Inferior parietal cortex (tissue), 1 donor: ENCODE measurements around the gene TUBGCP6.

Experiments
- DNase-seq: peaks from one replicate; pipeline ENCODE4 v3.0.0-alpha.2; 2016; ENCODE audit errors: extremely low spot score

Gene TUBGCP6

GRCh38 chr22:50244420-50245213 lies at the start of gene TUBGCP6:
TSS of gene TUBGCP6 (minus strand) at chr22:50245023. CDS start at chr22:50244459, 564 bp downstream.
- peak; percentile 96 for DNase-seq

- no peak for DNase-seq
Observed at GRCh38 chr22:50294319-50294656, 49.5 kb upstream of the TUBGCP6 start.

DNA sequence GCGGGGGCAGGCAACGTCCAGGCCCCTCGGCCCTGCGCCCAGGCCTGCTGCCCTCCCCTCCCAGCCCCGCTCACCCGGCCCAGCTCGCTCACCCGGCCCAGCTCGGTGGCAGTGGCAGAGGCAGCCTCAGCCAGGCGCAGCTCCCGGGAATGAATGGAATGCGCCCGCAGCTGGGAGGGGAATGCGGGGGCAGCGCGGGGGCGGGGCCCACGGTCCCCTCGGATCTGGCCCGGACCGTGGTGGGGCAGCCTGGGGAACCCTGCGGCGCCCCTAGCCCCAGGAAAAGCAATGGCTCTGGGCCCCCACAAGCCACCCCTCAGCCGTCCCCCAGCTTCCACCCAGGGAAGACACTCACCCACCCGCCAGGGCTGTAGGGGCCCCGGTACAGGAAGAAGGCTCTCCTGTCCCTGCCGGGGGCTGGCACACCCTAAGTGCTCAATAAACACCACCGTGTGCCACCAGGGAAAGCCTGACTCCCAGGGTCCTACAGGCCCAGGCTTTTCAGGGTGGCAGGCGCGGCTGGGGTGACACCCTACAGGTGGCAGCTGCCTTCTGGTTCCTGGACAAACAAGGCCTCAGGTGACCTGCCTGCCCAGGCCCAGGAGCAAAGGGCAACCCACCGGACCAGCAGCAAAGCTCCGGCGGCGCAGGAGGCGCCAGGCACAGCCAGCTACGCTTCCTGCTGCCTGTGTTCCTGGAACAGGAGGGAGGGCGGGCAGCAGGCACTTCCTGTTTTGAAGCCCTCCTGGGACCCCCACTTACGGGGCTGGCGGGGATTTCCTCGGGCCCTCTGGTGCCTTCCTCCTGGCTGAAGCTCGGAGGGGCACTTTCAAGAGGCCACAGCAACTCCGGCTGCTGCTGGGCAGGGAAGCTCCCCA lies 48.9 kb upstream of the TUBGCP6 start:
- DNase-seq = no peak

DNA sequence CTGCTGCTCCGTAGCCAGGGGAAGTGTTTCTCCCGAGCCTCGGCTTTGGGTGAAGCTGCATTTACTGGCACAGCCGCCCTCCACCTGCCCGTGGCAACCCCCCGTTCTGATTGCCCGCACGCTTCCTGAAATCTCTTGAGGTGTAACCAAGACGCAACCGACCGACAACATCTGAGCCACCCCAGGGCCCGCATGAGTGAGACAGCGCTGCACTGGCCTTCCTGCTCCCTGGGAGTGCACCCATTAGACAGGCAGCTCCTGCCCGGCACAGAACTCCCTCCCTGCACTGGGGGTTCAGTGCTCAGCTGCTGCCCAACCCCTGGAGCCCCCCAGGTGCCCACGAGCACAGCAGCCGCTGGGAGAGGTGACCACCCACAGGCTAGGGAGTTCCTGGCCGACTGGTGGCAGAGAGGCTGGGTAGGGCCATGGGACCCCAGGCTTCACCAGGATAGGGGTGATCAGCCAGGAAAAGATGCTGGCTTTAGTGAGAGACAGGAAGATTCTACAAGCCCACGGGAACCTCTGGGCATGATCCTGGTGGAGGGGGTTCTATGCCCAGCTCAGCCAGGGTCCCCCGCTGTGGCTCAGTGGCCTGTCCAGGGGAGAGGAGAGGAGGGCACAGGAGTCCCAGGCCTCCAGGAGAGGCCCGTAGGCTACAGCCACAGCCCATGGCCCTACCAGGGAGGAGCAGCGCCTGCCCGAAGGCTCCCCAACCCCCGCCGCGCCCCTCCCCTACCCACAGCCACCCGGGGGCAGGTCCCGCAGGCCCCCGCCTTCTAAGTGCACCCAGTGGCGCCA lies 48.0 kb upstream of the TUBGCP6 start:
- no peak for DNase-seq

DNA sequence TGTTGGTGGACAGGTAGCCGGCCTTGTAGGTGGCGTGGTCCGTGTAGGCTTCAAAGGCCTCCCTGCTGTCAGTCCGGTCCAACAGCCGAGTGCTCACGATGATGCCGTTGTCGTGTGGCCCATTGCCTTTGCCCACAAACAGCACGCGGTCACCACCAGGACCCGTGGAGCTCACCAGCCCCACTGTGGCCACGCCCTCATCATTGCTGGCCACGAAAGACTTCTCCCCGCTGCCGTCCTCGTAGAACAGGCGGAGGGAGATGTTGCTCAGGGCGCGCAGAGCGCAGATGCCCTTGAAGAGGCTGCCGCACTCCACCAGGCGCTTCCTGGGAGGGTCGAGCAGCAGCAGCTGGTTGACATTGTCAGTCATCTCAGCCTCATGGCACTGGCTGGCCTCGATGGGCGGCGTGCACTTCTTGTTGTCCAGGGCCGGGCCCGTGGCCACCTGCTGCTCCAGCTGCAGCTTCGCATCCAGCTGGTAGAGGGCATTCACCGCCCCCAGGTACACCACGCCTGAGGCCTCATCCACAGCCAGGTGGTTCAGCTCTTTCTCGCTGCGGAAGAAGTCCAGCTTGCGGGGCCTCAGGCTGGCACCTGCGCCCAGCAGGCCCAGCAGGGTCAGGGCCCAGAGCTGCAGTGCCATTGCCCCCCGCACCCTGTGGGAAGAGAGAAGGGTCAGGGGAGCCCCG lies 45.3 kb upstream of the TUBGCP6 start:
- DNase-seq = no peak

GRCh38 chr22:50289151-50289941 lies 44.5 kb upstream of the TUBGCP6 start:
- no peak for DNase-seq

DNA sequence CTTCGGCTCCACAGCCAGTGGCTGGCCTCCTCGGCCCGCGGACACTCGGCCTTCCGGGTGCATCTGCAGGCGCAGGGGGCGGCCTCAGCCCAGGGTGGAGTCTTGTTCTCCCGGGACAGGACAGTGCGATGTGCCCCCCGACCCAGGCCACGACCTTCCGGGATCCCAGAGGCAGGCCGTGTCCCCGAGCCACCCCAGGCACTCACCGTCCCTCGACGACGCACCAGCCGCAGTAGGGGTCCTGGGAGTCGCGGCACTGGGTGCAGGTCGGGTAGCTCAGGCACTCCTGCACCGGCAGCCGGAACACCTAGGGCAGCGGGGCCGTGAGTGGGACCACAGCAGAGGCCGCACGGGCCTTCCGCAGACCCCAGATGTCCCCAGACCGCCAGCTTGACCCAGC lies 42.9 kb upstream of the TUBGCP6 start:
- DNase-seq = no peak

GRCh38 chr22:50286701-50287318 lies 42.0 kb upstream of the TUBGCP6 start:
- no peak for DNase-seq

GRCh38 chr22:50286275-50286674 lies 41.5 kb upstream of the TUBGCP6 start:
- no peak for DNase-seq

DNA sequence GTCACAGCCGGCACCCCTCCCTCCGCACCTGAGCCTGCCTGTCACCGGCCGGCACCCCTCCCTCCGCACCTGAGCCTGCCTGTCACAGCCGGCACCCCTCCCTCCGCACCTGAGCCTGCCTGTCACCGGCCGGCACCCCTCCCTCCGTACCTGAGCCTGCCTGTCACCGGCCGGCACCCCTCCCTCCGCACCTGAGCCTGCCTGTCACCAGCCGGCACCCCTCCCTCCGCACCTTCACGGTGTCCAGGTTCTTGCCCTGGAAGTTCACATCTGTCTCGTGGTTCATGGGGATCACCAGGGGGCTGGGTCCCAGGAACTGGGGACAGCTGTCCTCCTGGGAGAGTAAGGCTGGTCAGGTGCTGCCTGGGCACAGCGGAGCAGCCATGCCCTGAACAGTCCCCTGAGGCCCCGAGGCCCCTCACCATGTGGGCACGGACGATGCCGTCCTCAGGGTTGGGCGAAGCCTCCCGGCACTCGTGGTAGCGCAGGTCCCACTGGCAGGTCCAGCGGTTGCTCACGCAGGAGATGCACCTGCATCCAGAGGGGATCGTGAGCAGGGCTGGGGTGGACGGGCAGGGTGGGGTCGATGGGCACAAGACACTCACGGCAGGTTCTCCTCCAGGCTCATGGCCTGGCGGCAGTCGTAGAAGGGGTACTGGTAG lies 40.9 kb upstream of the TUBGCP6 start:
- DNase-seq = no peak

DNA sequence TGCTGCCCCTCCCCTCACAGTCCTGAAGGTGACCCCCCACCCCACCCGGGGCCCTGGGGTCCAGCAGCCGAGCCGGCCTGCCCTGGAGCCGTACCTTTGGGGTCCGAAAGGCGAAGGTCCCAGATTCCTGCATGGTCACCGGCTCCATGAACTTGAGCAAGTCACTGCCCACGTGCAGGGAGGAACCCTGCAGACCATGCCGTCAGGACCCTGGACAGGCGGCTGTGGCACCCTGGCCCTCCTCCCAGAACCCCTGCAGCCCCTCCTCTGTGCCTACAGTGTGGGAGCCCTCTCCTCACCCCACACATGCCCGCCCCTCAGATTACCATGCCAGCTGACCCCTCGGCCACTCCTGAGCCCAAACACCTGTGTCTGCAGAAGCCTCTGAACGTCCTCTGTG lies 39.7 kb upstream of the TUBGCP6 start:
- DNase-seq = no peak

GRCh38 chr22:50283821-50284220 lies 39.0 kb upstream of the TUBGCP6 start:
- DNase-seq = no peak

- no peak for DNase-seq
Observed at GRCh38 chr22:50282361-50283155, 37.7 kb upstream of the TUBGCP6 start.

- DNase-seq = no peak
Observed at GRCh38 chr22:50281957-50282356, 37.1 kb upstream of the TUBGCP6 start.

- no peak for DNase-seq
Observed at GRCh38 chr22:50281384-50281760, 36.5 kb upstream of the TUBGCP6 start.

- no peak for DNase-seq
Observed at GRCh38 chr22:50280708-50281383, 36.0 kb upstream of the TUBGCP6 start.

GRCh38 chr22:50280022-50280707 lies 35.3 kb upstream of the TUBGCP6 start:
- no peak for DNase-seq
